Activated T-helper 1 cell treated with Interleukin-2 at 50 U/mL for 16 hours (primary cell): ENCODE data around the gene SELENOP.
"Not testable (repeated sequence)": the region's sequence is repeated elsewhere in the genome, so short reads cannot be mapped to it uniquely, and the experiment has no call there.

Experiments
- DNase-seq: peaks from one replicate; pipeline ENCODE4 v3.0.0-alpha.2; 2020; ENCODE audit warnings: low read depth

SELENOP gene

GRCh38 chr5:42811591-42812446 is at the start of gene SELENOP:
TSS of gene SELENOP (minus strand) at chr5:42811892. CDS start at chr5:42808353, 3,539 bp downstream.
- DNase-seq, result no peak

- DNase-seq, result no peak
Measured at GRCh38 chr5:42858687-42859086, 47.0 kb upstream of the SELENOP start.

- no peak for DNase-seq
Measured at GRCh38 chr5:42858031-42858643, 46.4 kb upstream of the SELENOP start.

- DNase-seq, result no peak
Measured at GRCh38 chr5:42855811-42856210, 44.1 kb upstream of the SELENOP start.

- no peak for DNase-seq
Measured at GRCh38 chr5:42855386-42855785, 43.7 kb upstream of the SELENOP start.

- DNase-seq, result no peak
Measured at GRCh38 chr5:42854795-42855194, 43.1 kb upstream of the SELENOP start.

GRCh38 chr5:42852826-42853225 is 41.1 kb upstream of the SELENOP start:
- no peak for DNase-seq

- DNase-seq, result no peak
Measured at GRCh38 chr5:42851481-42851880, 39.8 kb upstream of the SELENOP start.

- no peak for DNase-seq
Measured at GRCh38 chr5:42848545-42848944, 36.9 kb upstream of the SELENOP start.

GRCh38 chr5:42844408-42844807 is 32.7 kb upstream of the SELENOP start:
- DNase-seq, result not testable (repeated sequence)

GRCh38 chr5:42843675-42844292 is 32.1 kb upstream of the SELENOP start:
- DNase-seq, result no peak

GRCh38 chr5:42842921-42843641 is 31.4 kb upstream of the SELENOP start:
- no peak for DNase-seq

- no peak for DNase-seq
Measured at GRCh38 chr5:42840842-42841567, 29.3 kb upstream of the SELENOP start.

- no peak for DNase-seq
Measured at GRCh38 chr5:42840269-42840668, 28.6 kb upstream of the SELENOP start.

GRCh38 chr5:42839196-42839595 is 27.5 kb upstream of the SELENOP start:
- no peak for DNase-seq

GRCh38 chr5:42837601-42838000 is 25.9 kb upstream of the SELENOP start:
- no peak for DNase-seq

GRCh38 chr5:42836070-42836769 is 24.5 kb upstream of the SELENOP start:
- no peak for DNase-seq

- no peak for DNase-seq
Measured at GRCh38 chr5:42832060-42832459, 20.4 kb upstream of the SELENOP start.

GRCh38 chr5:42830924-42831323 is 19.2 kb upstream of the SELENOP start:
- DNase-seq, result no peak

- DNase-seq, result no peak
Measured at GRCh38 chr5:42828671-42829070, 17.0 kb upstream of the SELENOP start.
